HuH-7.5 (cell line): ENCODE measurements around the gene CD3G.
"Not testable (repeated sequence)": the region's sequence is repeated elsewhere in the genome, so short reads cannot be mapped to it uniquely, and the experiment has no call there.

ENCODE experiments used
- DNase-seq: peaks from one replicate; pipeline ENCODE4 v3.0.0; 2011; ENCODE audit warnings: low spot score

CD3G gene

DNA sequence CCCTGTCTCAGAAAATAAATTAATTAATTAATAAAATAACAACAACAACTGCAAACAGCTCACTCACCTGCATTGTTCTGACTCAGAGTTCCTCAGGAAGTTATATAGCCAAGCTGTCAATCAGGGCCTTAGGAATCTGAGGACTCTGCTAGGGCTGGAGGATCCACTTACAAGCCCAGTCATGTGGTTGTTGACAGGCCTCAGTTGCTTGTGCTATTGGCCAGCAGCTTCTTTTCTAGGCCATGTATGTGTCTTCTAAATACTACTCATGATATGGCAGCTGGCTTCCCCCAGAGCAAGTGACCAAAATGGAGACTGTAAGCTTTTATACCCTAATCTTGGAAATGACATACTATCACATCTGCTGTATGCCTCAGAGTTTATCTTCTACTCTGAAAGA lies 36.4 kb downstream of the CD3G start:
- DNase-seq, result no peak

DNA sequence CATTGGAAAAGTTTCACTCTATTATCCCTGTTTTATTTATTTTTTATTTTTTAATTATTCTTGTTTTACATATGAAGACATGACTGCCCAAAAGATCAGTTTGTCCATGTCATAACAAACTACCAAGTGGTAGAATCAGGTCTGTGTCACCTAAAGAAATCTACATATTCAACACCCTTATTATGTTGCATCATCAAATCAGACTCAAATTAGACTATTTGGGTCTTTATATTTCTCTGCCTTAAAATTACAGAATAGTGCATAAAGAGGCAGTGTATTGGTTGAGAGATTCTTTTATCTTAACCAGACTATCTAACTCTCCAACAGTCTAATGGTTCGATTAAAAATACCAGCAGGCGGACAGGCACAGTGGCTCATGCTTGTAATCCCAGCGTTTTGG lies 38.8 kb downstream of the CD3G start:
- DNase-seq, result no peak

DNA sequence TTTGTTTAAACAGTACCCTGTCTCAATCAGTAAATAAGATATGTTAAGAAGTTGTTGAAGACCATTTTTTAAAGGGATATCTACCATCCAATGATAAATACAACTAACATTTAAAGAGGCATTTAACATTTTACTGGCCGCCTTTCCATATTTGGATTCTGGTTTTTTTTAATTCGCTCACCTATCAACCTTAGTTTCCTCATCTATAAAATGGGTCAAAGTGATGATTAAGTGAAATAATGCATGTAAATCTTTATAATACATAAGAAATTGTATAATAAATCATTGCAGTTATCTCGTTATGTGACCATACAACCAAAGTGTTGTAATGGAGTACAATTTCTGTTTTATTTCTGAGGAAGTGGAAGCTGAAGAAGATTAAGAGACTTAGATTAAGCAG lies 39.5 kb downstream of the CD3G start:
- no peak for DNase-seq

GRCh38 chr11:118396097-118396501 lies 52.0 kb downstream of the CD3G start:
- DNase-seq, result no peak

GRCh38 chr11:118397448-118397847 lies 53.3 kb downstream of the CD3G start:
- DNase-seq, result no peak

DNA sequence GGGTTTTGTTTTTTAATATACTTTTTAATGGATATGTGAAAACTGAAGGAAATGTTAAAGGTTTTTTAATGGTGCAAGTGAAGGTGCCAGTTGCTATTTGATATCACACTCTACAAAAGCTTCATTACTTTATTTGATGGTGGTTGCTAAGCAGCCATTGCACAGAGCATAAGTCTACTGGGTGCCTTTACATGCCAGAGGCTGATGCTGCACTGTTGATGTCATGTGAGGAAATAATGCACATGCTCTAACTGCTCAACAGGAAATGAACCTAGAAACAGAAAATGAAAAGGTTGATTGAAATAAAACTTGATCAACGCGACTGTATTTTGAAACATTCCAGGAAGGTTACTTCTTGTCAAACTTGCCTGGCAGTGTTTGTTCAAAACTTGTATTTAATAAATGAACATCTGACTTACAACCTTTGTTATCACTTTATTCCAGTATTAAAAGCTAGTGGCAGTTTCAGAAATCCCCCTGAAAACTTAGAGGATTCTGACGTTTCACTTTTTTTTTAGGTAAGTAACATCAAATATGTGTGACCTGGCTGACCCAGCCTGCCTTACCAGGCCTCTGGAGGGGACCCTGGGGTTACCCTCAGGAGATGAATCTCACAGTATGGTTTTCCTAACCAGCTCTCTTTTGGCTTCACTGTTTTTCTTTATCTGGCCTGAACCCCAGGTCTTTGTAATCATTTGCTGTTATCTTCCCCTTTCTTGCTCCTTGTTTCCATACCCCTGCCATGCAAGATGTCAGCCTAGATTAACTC lies 54.8 kb downstream of the CD3G start:
- no peak for DNase-seq

DNA sequence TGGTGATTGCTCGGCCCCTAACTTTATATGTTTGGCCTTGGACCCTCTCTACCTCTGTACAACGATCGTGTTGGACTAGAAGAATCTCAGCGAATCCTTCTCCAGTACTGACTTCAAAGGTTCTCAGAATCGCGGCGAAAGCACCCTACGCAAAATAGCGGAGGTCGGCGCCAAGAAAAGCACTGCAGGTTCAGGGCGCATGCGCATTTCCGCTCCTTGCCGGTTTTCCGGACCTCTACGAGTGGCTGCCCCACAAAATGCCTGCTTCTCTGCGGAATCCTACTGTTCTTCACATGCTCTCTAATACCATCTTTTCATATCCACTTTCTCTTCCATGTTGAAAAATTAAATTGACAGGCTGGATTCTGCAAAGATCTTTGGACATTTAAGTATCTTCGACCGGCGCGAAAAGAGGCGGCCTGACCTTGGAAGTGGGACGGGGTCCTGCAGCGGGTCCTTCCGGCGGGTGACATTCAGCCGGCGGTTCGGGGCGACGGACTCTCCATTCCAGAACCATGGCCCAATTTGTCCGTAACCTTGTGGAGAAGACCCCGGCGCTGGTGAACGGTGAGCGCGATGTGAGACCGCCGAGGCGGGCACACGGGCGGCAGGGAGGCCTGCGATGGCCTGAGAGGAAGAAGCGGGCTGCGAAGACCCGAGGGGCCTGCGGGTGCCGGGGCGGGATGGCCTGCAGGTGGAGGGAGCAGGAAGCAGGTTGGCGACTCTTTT lies 57.2 kb downstream of the CD3G start, which contains the start of gene ATP5MG:
TSS of gene ATP5MG (plus strand) at position 456 of the 729 bp plus-strand sequence. CDS start at position 516, 60 bp downstream.
- DNase-seq, result peak; percentile 69

DNA sequence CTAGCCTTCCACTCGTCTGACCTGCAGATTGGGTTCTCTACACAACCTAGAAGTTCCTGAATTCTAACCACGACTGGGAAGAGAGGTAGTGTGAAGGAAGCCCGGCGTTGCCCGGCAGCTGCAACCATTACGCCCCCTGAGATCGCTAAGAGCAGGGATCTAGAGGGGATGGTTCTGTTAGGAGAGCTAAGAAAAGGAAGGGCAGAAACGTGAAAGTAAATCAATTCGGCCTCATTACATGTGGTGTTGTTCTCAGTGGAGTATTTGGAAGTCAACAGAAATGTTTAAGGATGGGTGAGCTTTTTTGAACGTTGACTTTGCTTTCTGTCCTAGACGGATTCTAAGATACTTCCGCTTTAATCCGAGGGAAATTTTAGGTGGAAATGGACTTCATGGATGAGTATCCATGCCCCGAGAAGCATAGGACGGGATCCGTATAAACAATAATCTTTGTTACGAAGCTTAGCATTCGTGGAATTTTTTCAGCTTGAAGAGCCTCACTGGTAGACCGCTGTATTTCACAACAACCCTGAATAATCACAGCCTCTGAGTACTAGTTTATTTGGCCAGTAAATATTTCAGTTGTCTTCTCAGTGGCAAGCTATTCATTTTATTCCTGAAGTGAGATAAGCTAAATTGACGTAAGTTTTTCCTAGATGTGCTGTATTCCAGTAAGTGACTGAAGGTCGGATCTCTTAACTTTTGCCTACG lies 57.9 kb downstream of the CD3G start:
- peak; percentile 11 for DNase-seq

GRCh38 chr11:118402594-118402993 lies 58.5 kb downstream of the CD3G start:
- DNase-seq, result not testable (repeated sequence)
